HG03571 (cell line): ENCODE measurements around the gene CLEC5A.
"Not testable (repeated sequence)": the region's sequence is repeated elsewhere in the genome, so short reads cannot be mapped to it uniquely, and the experiment has no call there.

Experiments used
- ATAC-seq: cut with Tn5 transposase; IDR thresholded peaks from one replicate; pipeline ENCODE4 v1.9.1; 2021; ENCODE audit not compliant: unreplicated experiment

CLEC5A gene

GRCh38 chr7:141949451-141949850 lies 2.7 kb upstream of the CLEC5A start:
- no peak for ATAC-seq

GRCh38 chr7:141949021-141949420 lies 2.2 kb upstream of the CLEC5A start:
- ATAC-seq = no peak

GRCh38 chr7:141945356-141945755 lies 1.4 kb downstream of the CLEC5A start:
- no peak for ATAC-seq

GRCh38 chr7:141944811-141945210 lies 2.0 kb downstream of the CLEC5A start:
- ATAC-seq = no peak

GRCh38 chr7:141943846-141944245 lies 2.9 kb downstream of the CLEC5A start:
- ATAC-seq = no peak

GRCh38 chr7:141941075-141941474 lies 5.7 kb downstream of the CLEC5A start:
- ATAC-seq = no peak

- no peak for ATAC-seq
Observed at GRCh38 chr7:141930211-141930610, 16.6 kb downstream of the CLEC5A start.

GRCh38 chr7:141928845-141929195 lies 18.0 kb downstream of the CLEC5A start:
- ATAC-seq = no peak

GRCh38 chr7:141928146-141928844 lies 18.5 kb downstream of the CLEC5A start:
- ATAC-seq = no peak

GRCh38 chr7:141920281-141920680 lies 26.5 kb downstream of the CLEC5A start:
- ATAC-seq = no peak

- no peak for ATAC-seq
Observed at GRCh38 chr7:141916099-141916498, 30.7 kb downstream of the CLEC5A start, which contains the start of gene OR9A4. OR9A4 (plus strand) TSS chr7:141916399; CDS start chr7:141918876, 2,477 bp downstream.

GRCh38 chr7:141915565-141915964 lies 31.2 kb downstream of the CLEC5A start:
- no peak for ATAC-seq

GRCh38 chr7:141911391-141911790 lies 35.4 kb downstream of the CLEC5A start:
- ATAC-seq = no peak

- no peak for ATAC-seq
Observed at GRCh38 chr7:141906285-141906684, 40.5 kb downstream of the CLEC5A start.

- not testable (repeated sequence) for ATAC-seq
Observed at GRCh38 chr7:141899366-141899765, 47.4 kb downstream of the CLEC5A start.

- no peak for ATAC-seq
Observed at GRCh38 chr7:141891336-141891735, 55.4 kb downstream of the CLEC5A start.

- no peak for ATAC-seq
Observed at GRCh38 chr7:141889321-141889720, 57.5 kb downstream of the CLEC5A start.

- no peak for ATAC-seq
Observed at GRCh38 chr7:141884539-141885225, 62.1 kb downstream of the CLEC5A start.

GRCh38 chr7:141880960-141881359 lies 65.8 kb downstream of the CLEC5A start:
- ATAC-seq = no peak

- no peak for ATAC-seq
Observed at GRCh38 chr7:141877365-141877764, 69.4 kb downstream of the CLEC5A start.
